Measurements from ENCODE around the gene PALM2AKAP2. TPM values are rescaled to one million over a fixed set of nuclear protein-coding genes. Genes with fewer than 3 reads are reported as not detected.

The PALM2AKAP2 gene
- polyA plus RNA-seq (2012; ENCODE audit: insufficient read depth, insufficient read length): not detected

- DNase-seq (ENCODE audit: low read depth, low spot score): no peak
- H3K4me3 ChIP-seq (ENCODE audit: low read length): no peak within 1 kb of the TSS
Measured at GRCh38 chr9:109779711-109780452, at the start of gene PALM2AKAP2. TSS of gene PALM2AKAP2 (plus strand) at chr9:109780198. CDS start at chr9:109780489, 291 bp downstream.

- H3K4me3 ChIP-seq (ENCODE audit: low read length): no peak overlapping the region
- no peak for DNase-seq (ENCODE audit: low read depth, low spot score)
Measured at GRCh38 chr9:109730228-109730627, 49.8 kb upstream of the PALM2AKAP2 start.

- no peak overlapping the region for H3K4me3 ChIP-seq (ENCODE audit: low read length)
- no peak for DNase-seq (ENCODE audit: low read depth, low spot score)
Measured at GRCh38 chr9:109733690-109734089, 46.3 kb upstream of the PALM2AKAP2 start.

- DNase-seq (ENCODE audit: low read depth, low spot score): no peak
- no peak overlapping the region for H3K4me3 ChIP-seq (ENCODE audit: low read length)
Measured at GRCh38 chr9:109734814-109735213, 45.2 kb upstream of the PALM2AKAP2 start.

GRCh38 chr9:109735801-109736200, 44.2 kb upstream of the PALM2AKAP2 start:
- no peak overlapping the region for H3K4me3 ChIP-seq (ENCODE audit: low read length)
- no peak for DNase-seq (ENCODE audit: low read depth, low spot score)

GRCh38 chr9:109737295-109737694, 42.7 kb upstream of the PALM2AKAP2 start:
- DNase-seq (ENCODE audit: low read depth, low spot score): no peak
- H3K4me3 ChIP-seq (ENCODE audit: low read length): no peak overlapping the region

GRCh38 chr9:109739760-109740159, 40.2 kb upstream of the PALM2AKAP2 start:
- DNase-seq (ENCODE audit: low read depth, low spot score): no peak

GRCh38 chr9:109742776-109743348, 37.1 kb upstream of the PALM2AKAP2 start:
- no peak overlapping the region for H3K4me3 ChIP-seq (ENCODE audit: low read length)

More at GRCh38 chr9:109739760-109740159, 40.2 kb upstream of the PALM2AKAP2 start:
- H3K4me3 ChIP-seq (ENCODE audit: low read length): no peak overlapping the region

GRCh38 chr9:109743696-109744095, 36.3 kb upstream of the PALM2AKAP2 start:
- no peak overlapping the region for H3K4me3 ChIP-seq (ENCODE audit: low read length)
- no peak for DNase-seq (ENCODE audit: low read depth, low spot score)

More at GRCh38 chr9:109742776-109743348, 37.1 kb upstream of the PALM2AKAP2 start:
- DNase-seq (ENCODE audit: low read depth, low spot score): no peak

GRCh38 chr9:109745335-109746283, 34.4 kb upstream of the PALM2AKAP2 start:
- no peak for DNase-seq (ENCODE audit: low read depth, low spot score)
- H3K4me3 ChIP-seq (ENCODE audit: low read length): no peak overlapping the region

GRCh38 chr9:109751253-109751652, 28.7 kb upstream of the PALM2AKAP2 start:
- H3K4me3 ChIP-seq (ENCODE audit: low read length): no peak overlapping the region
- no peak for DNase-seq (ENCODE audit: low read depth, low spot score)

GRCh38 chr9:109753308-109753707, 26.7 kb upstream of the PALM2AKAP2 start:
- H3K4me3 ChIP-seq (ENCODE audit: low read length): no peak overlapping the region
- DNase-seq (ENCODE audit: low read depth, low spot score): no peak

- DNase-seq (ENCODE audit: low read depth, low spot score): no peak
- H3K4me3 ChIP-seq (ENCODE audit: low read length): no peak overlapping the region
Measured at GRCh38 chr9:109755040-109755439, 25.0 kb upstream of the PALM2AKAP2 start.

- no peak for DNase-seq (ENCODE audit: low read depth, low spot score)
Measured at GRCh38 chr9:109759589-109759988, 20.4 kb upstream of the PALM2AKAP2 start.

GRCh38 chr9:109765278-109765677, 14.7 kb upstream of the PALM2AKAP2 start:
- DNase-seq (ENCODE audit: low read depth, low spot score): no peak
- H3K4me3 ChIP-seq (ENCODE audit: low read length): no peak overlapping the region

More at GRCh38 chr9:109759589-109759988, 20.4 kb upstream of the PALM2AKAP2 start:
- no peak overlapping the region for H3K4me3 ChIP-seq (ENCODE audit: low read length)

GRCh38 chr9:109765830-109766229, 14.2 kb upstream of the PALM2AKAP2 start:
- H3K4me3 ChIP-seq (ENCODE audit: low read length): no peak overlapping the region
- no peak for DNase-seq (ENCODE audit: low read depth, low spot score)

- no peak overlapping the region for H3K4me3 ChIP-seq (ENCODE audit: low read length)
- no peak for DNase-seq (ENCODE audit: low read depth, low spot score)
Measured at GRCh38 chr9:109766351-109766750, 13.6 kb upstream of the PALM2AKAP2 start.

GRCh38 chr9:109767404-109767803, 12.6 kb upstream of the PALM2AKAP2 start:
- no peak for DNase-seq (ENCODE audit: low read depth, low spot score)

GRCh38 chr9:109767814-109768213, 12.2 kb upstream of the PALM2AKAP2 start:
- no peak overlapping the region for H3K4me3 ChIP-seq (ENCODE audit: low read length)
- DNase-seq (ENCODE audit: low read depth, low spot score): no peak

More at GRCh38 chr9:109767404-109767803, 12.6 kb upstream of the PALM2AKAP2 start:
- H3K4me3 ChIP-seq (ENCODE audit: low read length): no peak overlapping the region
